GM23338 (cell line): Measurements from ENCODE around the gene NSD1. TPM values are rescaled to one million over a fixed set of nuclear protein-coding genes. Genes with fewer than 3 reads are reported as not detected.
"Not testable (repeated sequence)": the region's sequence is repeated elsewhere in the genome, so short reads cannot be mapped to it uniquely, and the experiment has no call there.

Source experiments
- ATAC-seq: fragments of 200-7000 bp; cut with Tn5 transposase; 3 replicates; pipeline ENCODE4 v1.9.1; 2020
- DNase-seq: peaks from one replicate; pipeline ENCODE4 v3.0.0-alpha.2; 2015; ENCODE audit warnings: low spot score
- H2AFZ ChIP-seq: fragments of 200-600 bp; sonication (generic); 2 replicates; pipeline ENCODE4 v1.8.0; 2016; ENCODE audit warnings: antibody characterized with exemption, mild to moderate bottlenecking, moderate library complexity
- H3F3A ChIP-seq: fragments of 200-600 bp; sonication (generic); replicated peaks from 2 replicates; pipeline ENCODE4 v1.8.0; 2017; ENCODE audit warnings: antibody characterized with exemption, mixed run types, low read depth
- H3K27ac ChIP-seq: fragments of 200-600 bp; sonication (generic); 2 replicates; pipeline ENCODE4 v1.6.1; 2016; ENCODE audit warnings: low read depth
- H3K27me3 ChIP-seq: fragments of 200-600 bp; sonication (generic); 2 replicates; pipeline ENCODE4 v1.8.0; 2016; ENCODE audit warnings: mild to moderate bottlenecking, mixed run types, moderate library complexity; ENCODE audit not compliant: insufficient read depth
- H3K36me3 ChIP-seq: fragments of 200-600 bp; sonication (generic); 2 replicates; pipeline ENCODE4 v1.8.0; 2016; ENCODE audit warnings: mild to moderate bottlenecking; ENCODE audit not compliant: insufficient read depth
- H3K4me1 ChIP-seq: fragments of 200-600 bp; sonication (generic); 2 replicates; pipeline ENCODE4 v1.8.0; 2016; ENCODE audit warnings: mild to moderate bottlenecking, moderate library complexity; ENCODE audit not compliant: insufficient read depth
- H3K4me2 ChIP-seq: fragments of 200-600 bp; sonication (generic); 2 replicates; pipeline ENCODE4 v1.7.1; 2017; ENCODE audit warnings: mixed run types
- H3K4me3 ChIP-seq: fragments of 200-600 bp; sonication (generic); 2 replicates; pipeline ENCODE4 v1.6.1; 2016; ENCODE audit warnings: mixed run types
- H3K79me2 ChIP-seq: fragments of 200-600 bp; sonication (generic); replicated peaks from 2 replicates; pipeline ENCODE4 v1.8.0; 2017; ENCODE audit warnings: mild to moderate bottlenecking; ENCODE audit not compliant: insufficient read depth
- H3K9me2 ChIP-seq: fragments of 200-600 bp; sonication (generic); 2 replicates; pipeline ENCODE4 v1.8.0; 2017; ENCODE audit not compliant: insufficient read depth
- H4K20me1 ChIP-seq: fragments of 200-600 bp; sonication (generic); replicated peaks from 2 replicates; pipeline ENCODE4 v1.8.0; 2017; ENCODE audit warnings: mild to moderate bottlenecking; ENCODE audit not compliant: insufficient read depth
- H3K27ac Mint-ChIP-seq: 2 replicates; pipeline ENCODE4 v1.8.0; 2020; ENCODE audit warnings: inconsistent platforms, mild to moderate bottlenecking, moderate library complexity, mixed read lengths
- H3K27me3 Mint-ChIP-seq: 3 replicates; pipeline ENCODE4 v1.8.0; 2022; ENCODE audit warnings: low read depth, mild to moderate bottlenecking, moderate library complexity, mixed read lengths, inconsistent platforms; ENCODE audit not compliant: insufficient read depth, poor library complexity
- H3K36me3 Mint-ChIP-seq: 3 replicates; pipeline ENCODE4 v1.8.0; 2021; ENCODE audit warnings: low read depth, mild to moderate bottlenecking, inconsistent platforms, moderate library complexity, mixed read lengths
- H3K4me1 Mint-ChIP-seq: 3 replicates; pipeline ENCODE4 v1.8.0; 2020; ENCODE audit warnings: mild to moderate bottlenecking, inconsistent platforms, mixed read lengths
- H3K4me3 Mint-ChIP-seq: 3 replicates; pipeline ENCODE4 v1.8.0; 2021; ENCODE audit warnings: moderate library complexity, mild to moderate bottlenecking, inconsistent platforms, mixed read lengths
- H3K9me3 Mint-ChIP-seq: 3 replicates; pipeline ENCODE4 v1.8.0; 2020; ENCODE audit warnings: moderate library complexity, mild to moderate bottlenecking, inconsistent platforms, mixed read lengths
- CREB1 ChIP-seq: fragments of 250-450 bp; sonication (Bioruptor Pico); IDR thresholded peaks from 2 replicates; pipeline ENCODE4 v1.5.0; 2020; ENCODE audit warnings: low read depth, mild to moderate bottlenecking, moderate library complexity
- JUNB ChIP-seq: IDR thresholded peaks from one replicate; pipeline ENCODE4 v1.6.1; 2016; ENCODE audit warnings: antibody characterized with exemption; ENCODE audit not compliant: unreplicated experiment
- NANOG ChIP-seq: IDR thresholded peaks from 2 replicates; pipeline ENCODE4 v1.6.1; 2016; ENCODE audit warnings: antibody characterized with exemption, borderline replicate concordance
- ZNF114 ChIP-seq: fragments of 250-450 bp; sonication (Bioruptor Pico); IDR thresholded peaks from 2 replicates; pipeline ENCODE4 v1.5.0; 2020; ENCODE audit warnings: mild to moderate bottlenecking, moderate library complexity
- ZNF331 ChIP-seq: fragments of 250-450 bp; sonication (Bioruptor Pico); IDR thresholded peaks from 2 replicates; pipeline ENCODE4 v1.5.0; 2020; ENCODE audit warnings: low read depth, mild to moderate bottlenecking, moderate library complexity
- polyA plus RNA-seq: library from polyadenylated mRNA; unstranded; fragments of >200 nt; fragmentation: Nextera tagmentation; extraction: Ambion mirVana; gene quantifications from 2 replicates; pipeline ENCODE4 v1.2.1, GENCODE V29; 2016
- total RNA-seq: library from RNA; depleted of rRNA; stranded (reverse); fragments of >200 nt; shearing (Covaris generic); gene quantifications from 2 replicates; pipeline ENCODE4 v1.2.3, GENCODE V29; 2014
- TF ChIP-seq, protein P1 (sequence below): IDR thresholded peaks from 2 replicates; pipeline ENCODE4 v1.6.1; 2016; ENCODE audit warnings: antibody characterized with exemption
- TF ChIP-seq, protein P2 (sequence below), 2 experiments: fragments of 200-600 bp in 1 of 2; sonication (generic) in 1 of 2; conservative IDR thresholded peaks; 2 replicates each; pipeline versions ENCODE4 v1.5.1 to v1.6.1; 2016 to 2017; ENCODE audit warnings: antibody characterized with exemption in 2 of 2, low read depth in 2 of 2, mild to moderate bottlenecking in 2 of 2, moderate library complexity in 1 of 2
- TF ChIP-seq, protein P3 (sequence below): IDR thresholded peaks from one replicate; pipeline ENCODE4 v1.6.1; 2018; ENCODE audit warnings: antibody characterized with exemption; ENCODE audit not compliant: unreplicated experiment
- TF ChIP-seq, protein P4 (sequence below): fragments of 250-450 bp; sonication (Bioruptor Pico); IDR thresholded peaks from 2 replicates; pipeline ENCODE4 v1.5.0; 2020; ENCODE audit warnings: mild to moderate bottlenecking, moderate library complexity

The NSD1 gene
- total and polyA plus RNA-seq, 2 experiments from 2014 or later: 96.4 to 106 TPM

DNA sequence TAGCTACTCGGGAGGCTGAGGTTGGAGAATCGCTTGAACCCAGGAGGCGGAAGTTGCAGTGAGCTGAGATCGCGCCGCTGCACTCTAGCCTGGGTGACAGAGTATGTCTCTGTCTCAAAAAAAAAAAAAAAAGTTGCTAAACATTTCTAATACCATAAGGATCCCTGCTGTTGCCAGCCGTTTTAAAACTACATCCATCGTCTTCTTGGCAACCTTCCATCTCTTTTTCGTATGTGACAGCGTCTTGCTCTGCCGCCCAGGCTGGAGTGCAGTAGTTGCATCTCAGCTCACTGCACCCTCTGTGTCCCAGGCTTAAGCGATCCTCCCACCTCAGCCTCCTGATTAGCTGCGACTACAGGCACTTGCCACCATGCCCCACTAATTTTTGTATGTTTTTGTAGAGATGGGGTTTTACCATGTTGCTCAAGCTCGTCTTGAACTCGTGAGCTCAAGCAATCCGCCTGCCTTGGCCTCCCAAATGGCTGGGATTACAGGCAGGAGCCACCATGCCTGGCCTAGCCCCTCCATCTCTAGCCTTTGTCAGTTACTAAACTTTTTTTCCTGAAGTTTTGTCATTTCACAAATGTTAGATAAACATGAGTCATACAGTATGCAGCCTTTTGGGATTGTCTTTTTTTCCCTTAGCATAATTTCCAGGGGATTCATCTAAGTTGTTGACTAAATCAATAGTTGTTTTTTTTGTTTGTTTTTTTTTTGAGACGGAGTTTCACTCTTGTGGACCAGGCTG is 13.5 kb downstream of the NSD1 start:
- Histone ChIP-seq H3K79me2 (peaks cover 100% of the 10 kb centered on the region), H3K4me3 (no peak overlapping the region), H3K36me3 (peaks cover 66% of the 10 kb centered on the region), H3K27me3 (no peaks in the 10 kb centered on the region), H3K4me2 (no peak overlapping the region), H3K4me1 (no peaks in the 10 kb centered on the region), H3F3A (peaks cover 39% of the 10 kb centered on the region), H3K9me2 (no peaks in the 10 kb centered on the region), H2AFZ (no peak overlapping the region), H4K20me1 (peaks cover 73% of the 10 kb centered on the region), H3K27ac (peak overlapping the region; percentile 39; the same call in 1 of the 2 replicates)
- H3K9me3 Mint-ChIP-seq: no peaks in the 10 kb centered on the region
- H3K4me1 Mint-ChIP-seq: no peaks in the 10 kb centered on the region
- H3K27ac Mint-ChIP-seq: no peak overlapping the region; the same call in 1 of the 2 replicates
- ATAC-seq (no peak), DNase-seq (no peak)
- TF ChIP-seq ZNF114 (CRISPR knock-in tag): no peak
- TF ChIP-seq NANOG: no peak
- TF ChIP-seq, protein P1, sequence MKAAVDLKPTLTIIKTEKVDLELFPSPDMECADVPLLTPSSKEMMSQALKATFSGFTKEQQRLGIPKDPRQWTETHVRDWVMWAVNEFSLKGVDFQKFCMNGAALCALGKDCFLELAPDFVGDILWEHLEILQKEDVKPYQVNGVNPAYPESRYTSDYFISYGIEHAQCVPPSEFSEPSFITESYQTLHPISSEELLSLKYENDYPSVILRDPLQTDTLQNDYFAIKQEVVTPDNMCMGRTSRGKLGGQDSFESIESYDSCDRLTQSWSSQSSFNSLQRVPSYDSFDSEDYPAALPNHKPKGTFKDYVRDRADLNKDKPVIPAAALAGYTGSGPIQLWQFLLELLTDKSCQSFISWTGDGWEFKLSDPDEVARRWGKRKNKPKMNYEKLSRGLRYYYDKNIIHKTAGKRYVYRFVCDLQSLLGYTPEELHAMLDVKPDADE: no peak
- TF ChIP-seq ZNF331 (CRISPR knock-in tag): no peak
- TF ChIP-seq, protein P2, sequence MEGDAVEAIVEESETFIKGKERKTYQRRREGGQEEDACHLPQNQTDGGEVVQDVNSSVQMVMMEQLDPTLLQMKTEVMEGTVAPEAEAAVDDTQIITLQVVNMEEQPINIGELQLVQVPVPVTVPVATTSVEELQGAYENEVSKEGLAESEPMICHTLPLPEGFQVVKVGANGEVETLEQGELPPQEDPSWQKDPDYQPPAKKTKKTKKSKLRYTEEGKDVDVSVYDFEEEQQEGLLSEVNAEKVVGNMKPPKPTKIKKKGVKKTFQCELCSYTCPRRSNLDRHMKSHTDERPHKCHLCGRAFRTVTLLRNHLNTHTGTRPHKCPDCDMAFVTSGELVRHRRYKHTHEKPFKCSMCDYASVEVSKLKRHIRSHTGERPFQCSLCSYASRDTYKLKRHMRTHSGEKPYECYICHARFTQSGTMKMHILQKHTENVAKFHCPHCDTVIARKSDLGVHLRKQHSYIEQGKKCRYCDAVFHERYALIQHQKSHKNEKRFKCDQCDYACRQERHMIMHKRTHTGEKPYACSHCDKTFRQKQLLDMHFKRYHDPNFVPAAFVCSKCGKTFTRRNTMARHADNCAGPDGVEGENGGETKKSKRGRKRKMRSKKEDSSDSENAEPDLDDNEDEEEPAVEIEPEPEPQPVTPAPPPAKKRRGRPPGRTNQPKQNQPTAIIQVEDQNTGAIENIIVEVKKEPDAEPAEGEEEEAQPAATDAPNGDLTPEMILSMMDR (conservative IDR thresholded peaks at IDR 0.05; ENCODE audit: low read depth in 2 of 2): no peak
- no peak for TF ChIP-seq JUNB
- TF ChIP-seq, protein P3, sequence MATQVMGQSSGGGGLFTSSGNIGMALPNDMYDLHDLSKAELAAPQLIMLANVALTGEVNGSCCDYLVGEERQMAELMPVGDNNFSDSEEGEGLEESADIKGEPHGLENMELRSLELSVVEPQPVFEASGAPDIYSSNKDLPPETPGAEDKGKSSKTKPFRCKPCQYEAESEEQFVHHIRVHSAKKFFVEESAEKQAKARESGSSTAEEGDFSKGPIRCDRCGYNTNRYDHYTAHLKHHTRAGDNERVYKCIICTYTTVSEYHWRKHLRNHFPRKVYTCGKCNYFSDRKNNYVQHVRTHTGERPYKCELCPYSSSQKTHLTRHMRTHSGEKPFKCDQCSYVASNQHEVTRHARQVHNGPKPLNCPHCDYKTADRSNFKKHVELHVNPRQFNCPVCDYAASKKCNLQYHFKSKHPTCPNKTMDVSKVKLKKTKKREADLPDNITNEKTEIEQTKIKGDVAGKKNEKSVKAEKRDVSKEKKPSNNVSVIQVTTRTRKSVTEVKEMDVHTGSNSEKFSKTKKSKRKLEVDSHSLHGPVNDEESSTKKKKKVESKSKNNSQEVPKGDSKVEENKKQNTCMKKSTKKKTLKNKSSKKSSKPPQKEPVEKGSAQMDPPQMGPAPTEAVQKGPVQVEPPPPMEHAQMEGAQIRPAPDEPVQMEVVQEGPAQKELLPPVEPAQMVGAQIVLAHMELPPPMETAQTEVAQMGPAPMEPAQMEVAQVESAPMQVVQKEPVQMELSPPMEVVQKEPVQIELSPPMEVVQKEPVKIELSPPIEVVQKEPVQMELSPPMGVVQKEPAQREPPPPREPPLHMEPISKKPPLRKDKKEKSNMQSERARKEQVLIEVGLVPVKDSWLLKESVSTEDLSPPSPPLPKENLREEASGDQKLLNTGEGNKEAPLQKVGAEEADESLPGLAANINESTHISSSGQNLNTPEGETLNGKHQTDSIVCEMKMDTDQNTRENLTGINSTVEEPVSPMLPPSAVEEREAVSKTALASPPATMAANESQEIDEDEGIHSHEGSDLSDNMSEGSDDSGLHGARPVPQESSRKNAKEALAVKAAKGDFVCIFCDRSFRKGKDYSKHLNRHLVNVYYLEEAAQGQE: no peak
- no peak for TF ChIP-seq CREB1
- TF ChIP-seq, protein P4, sequence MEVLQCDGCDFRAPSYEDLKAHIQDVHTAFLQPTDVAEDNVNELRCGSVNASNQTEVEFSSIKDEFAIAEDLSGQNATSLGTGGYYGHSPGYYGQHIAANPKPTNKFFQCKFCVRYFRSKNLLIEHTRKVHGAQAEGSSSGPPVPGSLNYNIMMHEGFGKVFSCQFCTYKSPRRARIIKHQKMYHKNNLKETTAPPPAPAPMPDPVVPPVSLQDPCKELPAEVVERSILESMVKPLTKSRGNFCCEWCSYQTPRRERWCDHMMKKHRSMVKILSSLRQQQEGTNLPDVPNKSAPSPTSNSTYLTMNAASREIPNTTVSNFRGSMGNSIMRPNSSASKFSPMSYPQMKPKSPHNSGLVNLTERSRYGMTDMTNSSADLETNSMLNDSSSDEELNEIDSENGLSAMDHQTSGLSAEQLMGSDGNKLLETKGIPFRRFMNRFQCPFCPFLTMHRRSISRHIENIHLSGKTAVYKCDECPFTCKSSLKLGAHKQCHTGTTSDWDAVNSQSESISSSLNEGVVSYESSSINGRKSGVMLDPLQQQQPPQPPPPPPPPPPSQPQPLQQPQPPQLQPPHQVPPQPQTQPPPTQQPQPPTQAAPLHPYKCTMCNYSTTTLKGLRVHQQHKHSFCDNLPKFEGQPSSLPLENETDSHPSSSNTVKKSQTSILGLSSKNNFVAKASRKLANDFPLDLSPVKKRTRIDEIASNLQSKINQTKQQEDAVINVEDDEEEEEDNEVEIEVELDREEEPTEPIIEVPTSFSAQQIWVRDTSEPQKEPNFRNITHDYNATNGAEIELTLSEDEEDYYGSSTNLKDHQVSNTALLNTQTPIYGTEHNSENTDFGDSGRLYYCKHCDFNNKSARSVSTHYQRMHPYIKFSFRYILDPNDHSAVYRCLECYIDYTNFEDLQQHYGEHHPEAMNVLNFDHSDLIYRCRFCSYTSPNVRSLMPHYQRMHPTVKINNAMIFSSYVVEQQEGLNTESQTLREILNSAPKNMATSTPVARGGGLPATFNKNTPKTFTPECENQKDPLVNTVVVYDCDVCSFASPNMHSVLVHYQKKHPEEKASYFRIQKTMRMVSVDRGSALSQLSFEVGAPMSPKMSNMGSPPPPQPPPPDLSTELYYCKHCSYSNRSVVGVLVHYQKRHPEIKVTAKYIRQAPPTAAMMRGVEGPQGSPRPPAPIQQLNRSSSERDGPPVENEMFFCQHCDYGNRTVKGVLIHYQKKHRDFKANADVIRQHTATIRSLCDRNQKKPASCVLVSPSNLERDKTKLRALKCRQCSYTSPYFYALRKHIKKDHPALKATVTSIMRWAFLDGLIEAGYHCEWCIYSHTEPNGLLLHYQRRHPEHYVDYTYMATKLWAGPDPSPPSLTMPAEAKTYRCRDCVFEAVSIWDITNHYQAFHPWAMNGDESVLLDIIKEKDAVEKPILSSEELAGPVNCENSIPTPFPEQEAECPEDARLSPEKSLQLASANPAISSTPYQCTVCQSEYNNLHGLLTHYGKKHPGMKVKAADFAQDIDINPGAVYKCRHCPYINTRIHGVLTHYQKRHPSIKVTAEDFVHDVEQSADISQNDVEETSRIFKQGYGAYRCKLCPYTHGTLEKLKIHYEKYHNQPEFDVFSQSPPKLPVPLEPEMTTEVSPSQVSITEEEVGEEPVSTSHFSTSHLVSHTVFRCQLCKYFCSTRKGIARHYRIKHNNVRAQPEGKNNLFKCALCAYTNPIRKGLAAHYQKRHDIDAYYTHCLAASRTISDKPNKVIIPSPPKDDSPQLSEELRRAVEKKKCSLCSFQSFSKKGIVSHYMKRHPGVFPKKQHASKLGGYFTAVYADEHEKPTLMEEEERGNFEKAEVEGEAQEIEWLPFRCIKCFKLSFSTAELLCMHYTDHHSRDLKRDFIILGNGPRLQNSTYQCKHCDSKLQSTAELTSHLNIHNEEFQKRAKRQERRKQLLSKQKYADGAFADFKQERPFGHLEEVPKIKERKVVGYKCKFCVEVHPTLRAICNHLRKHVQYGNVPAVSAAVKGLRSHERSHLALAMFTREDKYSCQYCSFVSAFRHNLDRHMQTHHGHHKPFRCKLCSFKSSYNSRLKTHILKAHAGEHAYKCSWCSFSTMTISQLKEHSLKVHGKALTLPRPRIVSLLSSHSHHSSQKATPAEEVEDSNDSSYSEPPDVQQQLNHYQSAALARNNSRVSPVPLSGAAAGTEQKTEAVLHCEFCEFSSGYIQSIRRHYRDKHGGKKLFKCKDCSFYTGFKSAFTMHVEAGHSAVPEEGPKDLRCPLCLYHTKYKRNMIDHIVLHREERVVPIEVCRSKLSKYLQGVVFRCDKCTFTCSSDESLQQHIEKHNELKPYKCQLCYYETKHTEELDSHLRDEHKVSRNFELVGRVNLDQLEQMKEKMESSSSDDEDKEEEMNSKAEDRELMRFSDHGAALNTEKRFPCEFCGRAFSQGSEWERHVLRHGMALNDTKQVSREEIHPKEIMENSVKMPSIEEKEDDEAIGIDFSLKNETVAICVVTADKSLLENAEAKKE (CRISPR knock-in tag): no peak
- peaks cover 10% of the 10 kb centered on the region for H3K27me3 Mint-ChIP-seq
- H3K36me3 Mint-ChIP-seq: peaks cover 89% of the 10 kb centered on the region
- H3K4me3 Mint-ChIP-seq: no peak overlapping the region

DNA sequence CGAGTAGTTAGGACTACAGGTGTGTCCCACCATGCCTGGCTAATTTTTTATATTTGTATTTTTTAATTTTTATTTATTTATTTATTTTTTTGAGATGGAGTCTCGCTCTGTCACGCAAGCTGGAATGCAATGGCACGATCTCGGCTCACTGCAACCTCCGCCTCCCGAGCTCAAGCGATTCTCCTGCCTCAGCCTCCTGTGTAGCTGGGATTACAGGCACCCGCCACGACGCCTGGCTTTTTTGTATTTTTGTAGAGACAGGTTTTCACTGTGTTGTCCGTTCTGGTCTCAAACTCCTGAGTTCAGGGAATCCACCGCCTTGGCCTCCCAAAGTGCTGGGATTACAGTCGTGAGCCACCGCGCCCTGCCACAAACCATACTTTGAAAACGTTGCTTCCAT is 16.5 kb downstream of the NSD1 start:
- H3K4me1 Mint-ChIP-seq, DNase-seq, H3K9me2 ChIP-seq, H3K4me3 Mint-ChIP-seq, H3K27ac Mint-ChIP-seq, H3K27me3 ChIP-seq, H3K27ac ChIP-seq, H2AFZ ChIP-seq, H3K9me3 Mint-ChIP-seq, ATAC-seq, H3K4me2 ChIP-seq, H3K4me3 ChIP-seq, H3K27me3 Mint-ChIP-seq, H3K4me1 ChIP-seq: not testable (repeated sequence)
- peaks cover 71% of the 10 kb centered on the region for H4K20me1 ChIP-seq
- H3K79me2 ChIP-seq: peaks cover 100% of the 10 kb centered on the region
- H3K36me3 Mint-ChIP-seq: peaks cover 67% of the 10 kb centered on the region
- peaks cover 46% of the 10 kb centered on the region for H3K36me3 ChIP-seq
- peaks cover 35% of the 10 kb centered on the region for H3F3A ChIP-seq
